Natural killer cell (primary cell): ENCODE results near the gene NCSTN. TPM values are rescaled to one million over a fixed set of nuclear protein-coding genes. Genes with fewer than 3 reads are reported as not detected.
"Not testable (repeated sequence)": the region's sequence is repeated elsewhere in the genome, so short reads cannot be mapped to it uniquely, and the experiment has no call there.

Experiments
- ATAC-seq, 3 donors: fragments of 150-1000 bp in 2 of 3; fragments of 200-7000 bp in 1 of 3; cut with Tn5 transposase; 1 replicate in 1 of 3; 2 replicates in 2 of 3; pipeline ENCODE4 v1.10.0; 2021; ENCODE audit warnings: mild to moderate bottlenecking in 2 of 3, moderate library complexity in 2 of 3
- DNase-seq, 2 donors: peaks; one replicate each; pipeline versions ENCODE4 v3.0.0 to v3.0.0-alpha.2; 2013 to 2021; ENCODE audit warnings: mixed read lengths in 1 of 2
- H3K27ac ChIP-seq: one replicate; pipeline ENCODE4 v1.5.1; 2013; ENCODE audit warnings: mild to moderate bottlenecking, low read length
- H3K27me3 ChIP-seq: one replicate; pipeline ENCODE4 v1.6.1; 2013; ENCODE audit warnings: low read length; ENCODE audit not compliant: control insufficient read depth, insufficient read depth
- H3K36me3 ChIP-seq: one replicate; pipeline ENCODE4 v1.6.1; 2013; ENCODE audit warnings: low read length; ENCODE audit not compliant: control insufficient read depth, insufficient read depth
- H3K4me1 ChIP-seq: one replicate; pipeline ENCODE4 v1.6.1; 2013; ENCODE audit warnings: low read length; ENCODE audit not compliant: control insufficient read depth, insufficient read depth
- H3K4me3 ChIP-seq: one replicate; pipeline ENCODE4 v1.5.1; 2013; ENCODE audit warnings: low read length
- H3K9me3 ChIP-seq: one replicate; pipeline ENCODE4 v1.6.1; 2013; ENCODE audit warnings: low read length; ENCODE audit not compliant: control insufficient read depth, insufficient read depth
- H3K27ac Mint-ChIP-seq, 2 donors: one replicate each; pipeline ENCODE4 v1.8.0; 2022; ENCODE audit warnings: mild to moderate bottlenecking in 2 of 2, mixed read lengths in 2 of 2, moderate library complexity in 1 of 2
- H3K27me3 Mint-ChIP-seq, 2 donors: one replicate each; pipeline ENCODE4 v1.8.0; 2022; ENCODE audit warnings: low read depth in 2 of 2, mixed read lengths in 2 of 2
- H3K36me3 Mint-ChIP-seq: one replicate; pipeline ENCODE4 v1.8.0; 2022; ENCODE audit warnings: mixed read lengths
- H3K4me1 Mint-ChIP-seq, 2 donors: one replicate each; pipeline ENCODE4 v1.8.0; 2022; ENCODE audit warnings: mixed read lengths in 2 of 2
- H3K4me3 Mint-ChIP-seq: one replicate; pipeline ENCODE4 v1.8.0; 2022; ENCODE audit warnings: mild to moderate bottlenecking, moderate library complexity, mixed read lengths
- H3K9me3 Mint-ChIP-seq, 2 donors: one replicate each; pipeline ENCODE4 v1.8.0; 2022; ENCODE audit warnings: mixed read lengths in 2 of 2
- WGBS: methylation state at CpG from one replicate; pipeline ENCODE4 v1.1.7; 2013; ENCODE audit warnings: missing lambda C conversion rate; ENCODE audit not compliant: insufficient coverage; 5-methylcytosine and 5-hydroxymethylcytosine counted together
- intact Hi-C: fragments of 100-400 bp; cut with micrococcal nuclease; formaldehyde crosslinking; loops from one replicate; pipeline ENCODE4 v1.14.2; 2022
- total RNA-seq, 4 donors: library from RNA; stranded (reverse); fragments of 120-200 nt in 1 of 4; gene quantifications; one replicate each; pipeline versions ENCODE4 v1.2.3 to v1.2.4, GENCODE V29; 2013 to 2022
- TF ChIP-seq, protein P1 (sequence below): fragments of 200-600 bp; IDR thresholded peaks from one replicate; pipeline ENCODE4 v1.8.0; 2022; ENCODE audit warnings: antibody characterized with exemption

NCSTN gene
- total RNA-seq, 3 donors from 2014 or later (not counting 1 experiment from before 2014, with no cell fraction given) = 104 to 140 (median 110) TPM

DNA sequence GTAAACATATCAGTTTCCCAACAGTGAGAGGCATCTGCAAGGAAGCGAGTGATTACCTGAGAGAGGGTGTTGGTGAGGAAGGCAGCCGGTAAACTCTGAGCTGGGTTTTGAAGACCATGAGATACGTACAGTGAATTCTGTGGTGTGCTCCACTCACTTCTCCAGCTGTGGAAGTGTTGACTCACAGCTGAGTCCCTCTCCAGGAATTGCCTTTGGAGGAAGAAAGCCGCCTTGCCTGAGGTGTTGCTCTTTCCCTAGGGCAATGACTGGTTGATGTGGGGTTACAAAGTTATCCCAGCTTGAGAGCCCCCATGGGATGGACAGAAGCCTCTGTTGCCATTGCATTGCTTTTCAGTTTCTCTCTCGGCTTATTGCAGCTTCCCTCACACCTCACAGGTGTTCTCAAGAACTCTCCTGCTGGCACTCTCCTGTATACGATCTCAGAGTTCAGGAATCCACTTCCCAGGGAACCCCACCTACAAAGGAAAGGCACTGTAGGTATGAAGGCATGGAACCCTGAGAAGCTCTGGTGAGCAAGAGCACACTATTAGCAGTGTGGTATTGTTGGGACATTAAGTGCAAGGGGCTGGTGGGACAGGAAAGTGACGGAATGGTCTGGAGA is 34.5 kb downstream of the NCSTN start:
- Histone ChIP-seq H3K27me3 (no peaks in the 10 kb centered on the region), H3K27ac (no peak overlapping the region), H3K36me3 (no peaks in the 10 kb centered on the region), H3K4me3 (no peak overlapping the region), H3K9me3 (no peaks in the 10 kb centered on the region), H3K4me1 (peaks cover 21% of the 10 kb centered on the region)
- H3K4me1 Mint-ChIP-seq = peaks cover 15 to 18% of the 10 kb centered on the region in 2 donors
- intact Hi-C loops = loop anchor here (5.0 to 10.0 kb wide), 2 partner anchors 290 to 443 kb away; no protein-coding TSS in a partner anchor
- DNase-seq (no peak), ATAC-seq (no peak)
- no peak overlapping the region for H3K4me3 Mint-ChIP-seq
- WGBS = 89% methylated on average over 6 of the region's 7 CpGs
- no peak overlapping the region for H3K27ac Mint-ChIP-seq
- H3K36me3 Mint-ChIP-seq = no peaks in the 10 kb centered on the region
- TF ChIP-seq, protein P1, sequence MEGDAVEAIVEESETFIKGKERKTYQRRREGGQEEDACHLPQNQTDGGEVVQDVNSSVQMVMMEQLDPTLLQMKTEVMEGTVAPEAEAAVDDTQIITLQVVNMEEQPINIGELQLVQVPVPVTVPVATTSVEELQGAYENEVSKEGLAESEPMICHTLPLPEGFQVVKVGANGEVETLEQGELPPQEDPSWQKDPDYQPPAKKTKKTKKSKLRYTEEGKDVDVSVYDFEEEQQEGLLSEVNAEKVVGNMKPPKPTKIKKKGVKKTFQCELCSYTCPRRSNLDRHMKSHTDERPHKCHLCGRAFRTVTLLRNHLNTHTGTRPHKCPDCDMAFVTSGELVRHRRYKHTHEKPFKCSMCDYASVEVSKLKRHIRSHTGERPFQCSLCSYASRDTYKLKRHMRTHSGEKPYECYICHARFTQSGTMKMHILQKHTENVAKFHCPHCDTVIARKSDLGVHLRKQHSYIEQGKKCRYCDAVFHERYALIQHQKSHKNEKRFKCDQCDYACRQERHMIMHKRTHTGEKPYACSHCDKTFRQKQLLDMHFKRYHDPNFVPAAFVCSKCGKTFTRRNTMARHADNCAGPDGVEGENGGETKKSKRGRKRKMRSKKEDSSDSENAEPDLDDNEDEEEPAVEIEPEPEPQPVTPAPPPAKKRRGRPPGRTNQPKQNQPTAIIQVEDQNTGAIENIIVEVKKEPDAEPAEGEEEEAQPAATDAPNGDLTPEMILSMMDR = no peak
- H3K27me3 Mint-ChIP-seq = peaks cover 0 to 10% of the 10 kb centered on the region in 2 donors
- no peaks in the 10 kb centered on the region for H3K9me3 Mint-ChIP-seq

DNA sequence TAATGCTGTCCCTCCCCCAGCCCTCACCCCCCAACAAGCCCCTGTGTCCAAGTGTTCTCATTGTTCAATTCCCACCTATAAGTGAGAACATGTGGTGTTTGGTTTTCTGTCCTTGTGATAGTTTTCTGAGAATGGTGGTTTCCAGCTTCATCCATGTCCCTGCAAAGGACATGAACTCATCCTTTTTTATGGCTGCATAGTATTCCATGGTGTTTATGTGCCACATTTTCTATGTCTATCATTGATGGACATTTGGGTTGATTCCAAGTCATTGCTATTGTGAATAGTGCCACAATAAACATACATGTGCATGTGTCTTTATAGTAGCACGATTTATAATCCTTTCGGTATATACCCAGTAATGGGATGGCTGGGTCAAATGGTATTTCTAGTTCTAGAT is 41.6 kb downstream of the NCSTN start:
- WGBS = no CpG with 5 or more reads among the region's 2 CpGs

DNA sequence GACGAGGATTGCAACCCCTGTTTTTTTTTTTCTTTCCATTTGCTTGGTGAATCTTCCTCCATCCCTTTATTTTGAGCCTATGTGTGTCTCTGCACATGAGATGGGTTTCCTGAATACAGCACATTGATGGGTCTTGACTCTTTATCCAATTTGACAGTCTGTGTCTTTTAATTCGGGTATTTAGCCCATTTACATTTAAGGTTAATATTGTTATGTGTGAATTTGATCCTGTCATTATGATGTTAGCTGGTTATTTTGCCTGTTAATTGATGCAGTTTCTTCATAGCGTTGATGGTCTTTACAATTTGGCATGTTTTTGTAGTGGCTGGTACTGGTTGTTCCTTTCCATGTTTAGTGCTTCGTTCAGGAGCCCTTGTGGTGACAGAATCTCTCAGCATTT is 45.2 kb downstream of the NCSTN start:
- intact Hi-C loops, H3K36me3 ChIP-seq, H3K36me3 Mint-ChIP-seq, DNase-seq, H3K4me3 Mint-ChIP-seq, H3K27ac Mint-ChIP-seq, H3K9me3 ChIP-seq, H3K27me3 ChIP-seq, H3K4me1 Mint-ChIP-seq, H3K9me3 Mint-ChIP-seq, H3K27ac ChIP-seq, H3K4me1 ChIP-seq, H3K4me3 ChIP-seq, ATAC-seq: not testable (repeated sequence)
- WGBS = 100% methylated on average over 2 of the region's 4 CpGs
- H3K27me3 Mint-ChIP-seq = peaks cover 17 to 18% of the 10 kb centered on the region in 2 donors

More for the DNA sequence above, 41.6 kb downstream of the NCSTN start:
- H3K4me1 ChIP-seq, DNase-seq, H3K27ac ChIP-seq, H3K9me3 ChIP-seq, H3K4me3 Mint-ChIP-seq, H3K36me3 ChIP-seq, H3K27me3 ChIP-seq, H3K36me3 Mint-ChIP-seq, ATAC-seq, H3K9me3 Mint-ChIP-seq, H3K27ac Mint-ChIP-seq, H3K4me3 ChIP-seq, H3K4me1 Mint-ChIP-seq, intact Hi-C loops: not testable (repeated sequence)
- H3K27me3 Mint-ChIP-seq = peaks cover 10% of the 10 kb centered on the region in 2 donors

DNA sequence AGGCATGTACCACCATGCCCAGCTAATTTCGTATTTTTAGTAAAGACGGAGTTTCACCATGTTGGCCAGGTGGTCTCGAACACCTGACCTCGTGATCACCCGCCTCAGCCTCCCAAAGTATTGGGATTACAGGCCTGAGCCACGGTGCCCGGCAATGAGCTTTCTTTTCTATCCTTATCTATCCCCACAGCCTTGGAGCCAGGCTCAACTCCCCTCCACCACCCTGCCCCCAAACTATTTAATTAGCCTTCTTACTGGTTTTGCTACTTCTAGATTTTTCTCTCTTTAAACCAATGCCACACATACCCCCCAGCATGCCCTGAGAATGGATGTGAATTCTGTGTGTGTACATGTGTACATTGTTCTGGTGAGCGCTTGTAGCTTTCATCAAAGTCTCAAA is 51.5 kb downstream of the NCSTN start:
- no peaks in the 10 kb centered on the region for H3K4me1 ChIP-seq
- no peaks in the 10 kb centered on the region for H3K36me3 ChIP-seq
- no peaks in the 10 kb centered on the region for H3K9me3 ChIP-seq
- H3K4me3 ChIP-seq = no peak overlapping the region
- H3K27me3 Mint-ChIP-seq = peaks cover 16 to 26% of the 10 kb centered on the region in 2 donors
- H3K27ac Mint-ChIP-seq = no peak overlapping the region
- peaks cover 3% of the 10 kb centered on the region for H3K27me3 ChIP-seq
- no peaks in the 10 kb centered on the region for H3K4me1 Mint-ChIP-seq
- DNase-seq = no peak
- no peak overlapping the region for H3K27ac ChIP-seq
- intact Hi-C loops = no loop called here
- no peaks in the 10 kb centered on the region for H3K36me3 Mint-ChIP-seq
- WGBS = 92% methylated on average over 8 of the region's 8 CpGs
- no peaks in the 10 kb centered on the region for H3K9me3 Mint-ChIP-seq
- ATAC-seq = no peak
- TF ChIP-seq, protein P1 = no peak
- H3K4me3 Mint-ChIP-seq = no peak overlapping the region
